Measurements from ENCODE around the gene ZMAT3. TPM values are rescaled to one million over a fixed set of nuclear protein-coding genes. Genes with fewer than 3 reads are reported as not detected.

The ZMAT3 gene
- total RNA-seq, 1 donor from 2014 or later, result 12.8 TPM

DNA sequence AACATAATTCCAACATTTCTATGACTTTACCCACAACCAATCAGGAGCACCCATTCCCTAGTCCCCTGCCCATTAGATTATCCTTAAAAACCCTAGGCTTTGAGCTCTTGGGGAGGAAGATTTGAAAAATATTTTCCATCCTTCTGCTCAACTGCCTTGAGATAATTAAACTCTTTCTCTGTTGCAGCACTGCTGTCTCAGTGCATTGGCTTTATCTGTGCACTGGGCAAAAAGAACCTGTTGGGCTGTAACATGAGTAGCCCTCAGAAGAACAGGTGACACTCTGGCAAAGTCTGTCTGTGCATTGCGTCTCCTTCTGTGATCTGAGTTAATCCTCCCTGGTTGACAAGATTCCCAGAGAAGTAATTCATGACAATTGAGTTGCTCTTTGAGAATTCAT is 83.9 kb downstream of the ZMAT3 start:
- TF ChIP-seq, protein P1, sequence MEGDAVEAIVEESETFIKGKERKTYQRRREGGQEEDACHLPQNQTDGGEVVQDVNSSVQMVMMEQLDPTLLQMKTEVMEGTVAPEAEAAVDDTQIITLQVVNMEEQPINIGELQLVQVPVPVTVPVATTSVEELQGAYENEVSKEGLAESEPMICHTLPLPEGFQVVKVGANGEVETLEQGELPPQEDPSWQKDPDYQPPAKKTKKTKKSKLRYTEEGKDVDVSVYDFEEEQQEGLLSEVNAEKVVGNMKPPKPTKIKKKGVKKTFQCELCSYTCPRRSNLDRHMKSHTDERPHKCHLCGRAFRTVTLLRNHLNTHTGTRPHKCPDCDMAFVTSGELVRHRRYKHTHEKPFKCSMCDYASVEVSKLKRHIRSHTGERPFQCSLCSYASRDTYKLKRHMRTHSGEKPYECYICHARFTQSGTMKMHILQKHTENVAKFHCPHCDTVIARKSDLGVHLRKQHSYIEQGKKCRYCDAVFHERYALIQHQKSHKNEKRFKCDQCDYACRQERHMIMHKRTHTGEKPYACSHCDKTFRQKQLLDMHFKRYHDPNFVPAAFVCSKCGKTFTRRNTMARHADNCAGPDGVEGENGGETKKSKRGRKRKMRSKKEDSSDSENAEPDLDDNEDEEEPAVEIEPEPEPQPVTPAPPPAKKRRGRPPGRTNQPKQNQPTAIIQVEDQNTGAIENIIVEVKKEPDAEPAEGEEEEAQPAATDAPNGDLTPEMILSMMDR (IDR thresholded peaks at IDR 0.05; ENCODE audit: borderline replicate concordance), result no peak
- Histone ChIP-seq H3K4me1 (no peaks in the 10 kb centered on the region), H3K36me3 (peaks cover 53% of the 10 kb centered on the region), H3K4me3 (no peak overlapping the region), H3K27me3 (ENCODE audit: low read depth) (no peaks in the 10 kb centered on the region), H3K27ac (replicated peaks) (no peak overlapping the region), H3K9me3 (replicated peaks) (peaks cover 66% of the 10 kb centered on the region)
- intact Hi-C loops (cut with micrococcal nuclease), result no loop called here
- no peak for DNase-seq

DNA sequence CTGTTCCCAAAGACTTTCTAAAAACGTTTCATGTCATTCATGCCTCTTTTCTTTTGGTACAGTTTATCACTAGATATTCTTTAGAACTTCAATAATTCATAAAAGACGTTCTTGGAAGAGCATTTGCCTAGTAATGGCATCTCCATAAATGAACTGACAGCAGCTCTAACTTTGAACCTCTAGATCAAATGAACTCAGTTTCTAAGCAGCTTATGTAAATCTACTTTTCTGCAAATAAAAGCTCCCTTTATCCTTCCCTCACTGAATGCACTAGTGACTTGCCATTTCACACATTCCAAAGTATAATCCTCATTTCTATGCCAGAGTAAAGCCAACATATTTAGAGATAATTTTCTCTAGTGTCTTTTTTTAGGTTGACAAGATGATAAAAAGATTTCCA is 85.2 kb downstream of the ZMAT3 start:
- intact Hi-C loops (cut with micrococcal nuclease), result no loop called here
- H3K4me1 ChIP-seq, result no peaks in the 10 kb centered on the region
- DNase-seq, result no peak
- TF ChIP-seq, protein P1 (IDR thresholded peaks at IDR 0.05; ENCODE audit: borderline replicate concordance), result no peak
- peaks cover 67% of the 10 kb centered on the region for H3K9me3 ChIP-seq (replicated peaks)
- no peak overlapping the region for H3K4me3 ChIP-seq
- no peak overlapping the region for H3K27ac ChIP-seq (replicated peaks)
- peaks cover 58% of the 10 kb centered on the region for H3K36me3 ChIP-seq
- no peaks in the 10 kb centered on the region for H3K27me3 ChIP-seq (ENCODE audit: low read depth)

GRCh38 chr3:178982137-178982536 is 89.5 kb downstream of the ZMAT3 start:
- Histone ChIP-seq H3K36me3 (peaks cover 25% of the 10 kb centered on the region), H3K4me3 (no peak overlapping the region), H3K4me1 (no peaks in the 10 kb centered on the region), H3K27ac (replicated peaks) (no peak overlapping the region), H3K27me3 (ENCODE audit: low read depth) (no peaks in the 10 kb centered on the region), H3K9me3 (replicated peaks) (peaks cover 32% of the 10 kb centered on the region)
- intact Hi-C loops (cut with micrococcal nuclease), result no loop called here
- TF ChIP-seq, protein P1 (IDR thresholded peaks at IDR 0.05; ENCODE audit: borderline replicate concordance), result no peak
- no peak for DNase-seq

GRCh38 chr3:178975320-178975719 is 96.3 kb downstream of the ZMAT3 start:
- no peaks in the 10 kb centered on the region for H3K27me3 ChIP-seq (ENCODE audit: low read depth)
- H3K36me3 ChIP-seq, result peaks cover 10% of the 10 kb centered on the region
- H3K27ac ChIP-seq (replicated peaks), result no peak overlapping the region
- TF ChIP-seq, protein P1 (IDR thresholded peaks at IDR 0.05; ENCODE audit: borderline replicate concordance), result no peak
- no peak for DNase-seq
- peaks cover 21% of the 10 kb centered on the region for H3K9me3 ChIP-seq (replicated peaks)
- H3K4me3 ChIP-seq, result no peak overlapping the region
- intact Hi-C loops (cut with micrococcal nuclease), result no loop called here
- no peaks in the 10 kb centered on the region for H3K4me1 ChIP-seq

- H3K9me3 ChIP-seq (replicated peaks), result peaks cover 21% of the 10 kb centered on the region
- intact Hi-C loops (cut with micrococcal nuclease), result no loop called here
These were observed 100.0 kb downstream of the ZMAT3 start for GRCh38 chr3:178971614-178972013.

More at GRCh38 chr3:178971614-178972013, 100.0 kb downstream of the ZMAT3 start:
- H3K4me3 ChIP-seq, result no peak overlapping the region
- H3K27me3 ChIP-seq (ENCODE audit: low read depth), result no peaks in the 10 kb centered on the region
- peaks cover 7% of the 10 kb centered on the region for H3K4me1 ChIP-seq
- no peak for DNase-seq
- TF ChIP-seq, protein P1 (IDR thresholded peaks at IDR 0.05; ENCODE audit: borderline replicate concordance), result no peak
- no peak overlapping the region for H3K27ac ChIP-seq (replicated peaks)
- H3K36me3 ChIP-seq, result peaks cover 10% of the 10 kb centered on the region
